Left forelimb (tissue), 1 donor: ENCODE data around the gene REG4.

Experiments
- DNase-seq: peaks from one replicate; pipeline ENCODE4 v3.0.0-alpha.2; 2018; ENCODE audit warnings: low spot score

Gene REG4

DNA sequence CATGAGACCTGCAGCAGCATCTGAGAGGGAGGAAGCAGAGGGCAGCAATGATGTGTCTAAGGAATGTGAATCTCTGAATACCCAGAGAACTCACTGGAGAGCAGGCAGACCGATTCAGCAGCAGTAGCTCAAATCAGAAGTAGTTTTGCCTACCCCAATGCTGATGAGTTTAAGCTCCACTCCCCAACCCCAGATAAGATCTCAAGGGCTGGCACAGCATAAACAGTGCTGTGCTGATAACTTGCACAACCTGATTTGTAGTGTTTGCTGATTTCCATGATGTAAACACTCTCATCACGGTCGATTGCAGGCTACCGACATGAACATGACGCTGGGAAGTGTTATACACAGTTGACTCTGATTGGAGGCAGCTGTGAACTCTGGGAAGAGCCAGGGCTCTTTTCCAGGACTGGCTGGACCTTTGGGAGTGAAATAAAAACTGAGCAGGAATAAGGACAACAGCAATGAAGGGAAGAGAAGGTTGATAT, 31.3 kb downstream of the REG4 start:
- DNase-seq, result no peak

DNA sequence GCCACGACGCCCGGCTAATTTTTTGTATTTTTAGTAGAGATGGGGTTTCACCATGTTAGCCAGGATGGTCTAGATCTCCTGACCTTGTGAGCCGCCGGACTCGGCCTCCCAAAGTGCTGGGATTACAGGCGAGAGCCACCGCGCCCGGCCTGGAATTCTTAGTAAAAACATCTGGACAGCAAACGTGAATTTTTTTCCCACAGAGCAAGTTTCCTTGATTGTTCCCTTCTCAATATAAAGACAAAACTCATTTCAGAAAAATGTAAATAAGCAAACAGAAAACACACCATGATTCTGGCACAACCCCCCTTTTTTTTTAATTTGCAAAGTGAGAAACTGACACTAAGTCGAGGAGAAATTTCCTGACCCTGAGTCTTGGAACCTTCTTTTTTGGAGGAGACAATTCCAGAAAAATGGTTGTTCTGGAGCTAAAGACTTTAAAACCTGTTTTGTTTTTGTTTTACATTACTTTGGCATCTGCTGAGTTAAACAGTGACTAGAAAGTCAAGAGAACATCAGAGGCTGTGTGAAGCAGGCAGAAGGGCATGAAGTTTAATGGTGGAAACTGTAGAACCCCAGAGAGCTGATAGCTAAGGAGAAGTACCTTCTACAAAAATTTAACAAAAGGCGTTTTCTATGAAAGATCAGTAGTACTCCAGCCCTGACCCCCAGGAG, 32.2 kb downstream of the REG4 start:
- no peak for DNase-seq

DNA sequence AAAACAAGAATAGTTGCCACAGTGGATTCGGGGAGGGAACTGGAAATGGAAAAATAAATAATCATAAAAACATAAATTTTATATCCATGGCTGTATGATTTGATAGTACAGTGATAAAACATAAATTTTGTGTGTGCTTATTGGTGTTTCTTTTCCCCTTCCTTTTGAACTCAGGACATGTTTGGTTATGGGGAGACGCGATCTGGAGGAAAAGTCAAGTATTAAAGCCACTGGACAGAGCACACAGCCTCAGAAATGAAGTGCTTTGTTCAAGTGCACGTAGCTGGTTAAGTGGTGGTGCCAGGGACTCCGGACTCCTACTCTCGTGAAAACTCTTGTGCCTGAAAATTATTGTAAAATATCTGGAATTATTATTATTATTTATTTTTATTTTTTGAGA, 32.9 kb downstream of the REG4 start:
- DNase-seq, result no peak

DNA sequence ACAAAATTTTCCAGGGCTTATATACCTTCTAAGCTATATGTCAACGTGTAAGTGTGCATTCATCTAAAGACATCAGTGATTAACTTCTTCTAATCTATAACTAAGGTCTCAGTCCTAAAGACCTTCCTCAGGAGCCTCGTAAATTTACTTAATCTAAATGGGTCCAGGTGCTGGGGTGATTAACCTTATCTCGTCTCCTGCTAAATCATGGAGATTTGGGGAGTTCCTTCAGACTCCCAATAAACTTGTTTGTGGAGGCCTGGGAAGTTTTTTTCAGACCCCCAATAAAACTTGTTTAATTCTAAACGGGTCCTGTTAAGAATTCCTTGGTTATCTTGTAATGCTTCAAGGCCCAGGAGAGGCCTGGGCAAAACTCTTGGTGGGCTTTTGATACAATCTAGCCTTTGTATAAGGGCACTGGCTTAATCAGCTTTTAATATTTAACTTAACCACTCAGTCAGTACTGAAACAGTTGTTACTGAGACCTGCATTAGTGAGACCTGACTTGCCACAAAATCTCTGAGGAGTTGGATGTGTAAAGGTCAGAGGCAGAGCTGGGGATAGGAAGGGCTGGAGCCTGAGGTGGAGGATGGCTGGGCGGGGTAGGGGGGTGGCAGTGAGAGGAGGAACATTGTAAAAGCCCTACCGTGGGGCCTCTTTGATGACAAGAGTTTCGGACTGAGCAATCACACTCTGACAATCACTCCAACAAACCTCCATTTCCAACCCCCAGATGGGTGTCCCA, 36.3 kb downstream of the REG4 start:
- DNase-seq, result no peak

DNA sequence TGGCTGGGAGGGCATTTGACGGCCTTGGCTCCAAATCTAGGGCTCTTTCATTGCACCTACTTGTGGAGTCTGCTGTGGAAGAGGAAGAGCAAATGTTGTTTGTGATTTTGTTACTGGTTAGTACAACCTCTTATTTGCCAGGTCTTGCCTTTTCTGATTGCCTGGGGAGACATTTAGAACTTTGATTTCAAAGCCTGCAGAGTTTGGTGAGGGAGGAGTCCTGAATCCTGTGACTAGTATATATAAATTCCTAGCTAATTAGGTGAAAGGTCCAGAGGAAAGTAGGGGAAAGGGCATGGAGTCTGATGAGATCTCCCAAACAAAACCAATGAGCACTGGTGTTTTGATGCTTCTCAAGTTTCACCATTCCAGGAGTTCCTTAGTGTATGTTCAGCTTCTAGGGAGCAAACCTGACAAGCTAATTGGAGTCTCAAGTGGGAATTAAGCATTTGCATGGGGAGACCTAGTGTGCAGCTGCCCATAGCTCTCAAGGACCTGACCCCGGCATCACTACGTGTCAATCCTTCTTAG, 37.5 kb downstream of the REG4 start:
- DNase-seq, result no peak

DNA sequence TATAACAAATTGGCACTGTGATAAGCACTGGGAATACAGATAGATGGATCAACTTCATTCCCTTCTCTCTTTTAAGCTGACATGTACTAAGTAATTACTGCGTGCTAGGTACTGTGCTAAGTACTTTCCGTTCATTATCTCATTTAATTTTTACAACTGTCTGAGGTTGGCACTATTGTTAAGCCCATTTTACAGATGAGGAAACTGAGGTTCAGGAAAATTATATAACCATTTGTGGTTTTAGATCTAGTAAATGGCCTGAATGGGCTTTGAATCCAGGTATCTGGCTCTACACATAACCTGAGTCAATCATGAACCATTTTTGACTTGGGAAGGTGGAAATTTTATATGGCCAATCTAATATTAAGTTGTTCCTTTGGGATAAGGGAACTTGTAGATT, 39.0 kb downstream of the REG4 start:
- no peak for DNase-seq

DNA sequence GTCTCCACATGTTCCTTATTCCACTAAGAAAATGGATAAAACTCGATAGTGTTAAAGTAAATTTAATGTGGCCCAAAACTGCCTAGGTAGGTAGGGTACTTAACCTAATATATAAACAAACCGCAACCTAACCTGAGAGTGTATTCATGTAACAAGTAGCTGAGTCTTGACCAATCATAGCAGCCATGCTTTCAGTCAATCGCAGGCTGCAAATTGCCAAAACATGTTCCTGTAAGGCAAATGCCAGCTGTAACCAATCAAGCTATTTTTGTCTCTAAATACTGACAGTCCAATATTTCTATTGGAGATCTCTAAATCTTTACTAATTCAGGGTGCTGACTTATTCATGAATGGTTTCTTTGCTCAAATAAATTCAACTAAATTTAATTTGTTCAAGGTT, 39.5 kb downstream of the REG4 start:
- no peak for DNase-seq

DNA sequence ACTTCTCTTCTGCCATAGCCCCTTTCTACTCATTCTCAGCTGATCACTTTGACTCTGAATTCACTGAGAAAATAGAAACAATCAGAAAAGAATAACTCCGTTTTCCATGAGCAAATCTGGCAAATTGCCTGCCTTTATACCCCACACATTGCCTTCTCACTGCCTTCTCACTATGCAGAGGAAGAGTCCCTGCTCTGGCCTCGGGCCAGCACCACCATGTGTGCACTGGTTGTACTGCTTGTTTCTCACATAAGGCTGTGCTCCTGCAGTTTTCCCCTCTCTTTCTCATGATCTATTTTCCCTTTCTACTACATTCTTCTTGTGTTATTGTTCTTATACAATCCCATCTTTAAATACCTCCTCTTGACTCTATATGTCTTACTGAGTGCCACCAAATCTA, 40.2 kb downstream of the REG4 start:
- no peak for DNase-seq

DNA sequence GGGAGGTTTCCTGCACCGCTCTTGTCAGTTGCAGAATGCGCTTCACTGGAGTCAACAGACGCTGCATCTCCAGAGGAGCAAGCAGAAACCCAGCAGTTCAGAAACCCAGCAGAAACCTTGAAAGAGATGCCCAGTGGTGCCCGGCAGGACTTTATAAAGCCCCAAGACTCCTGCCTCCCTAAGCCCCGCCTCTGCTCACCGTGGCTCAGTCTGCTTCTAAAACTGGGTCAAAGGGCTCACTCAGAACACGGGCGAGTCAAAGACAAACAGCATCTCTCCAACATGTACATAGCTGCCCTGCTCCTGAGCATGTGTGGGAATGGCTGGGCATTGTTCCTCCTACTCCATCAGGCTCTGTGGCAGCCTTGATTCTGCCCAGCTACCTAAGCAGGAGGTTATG, 42.5 kb downstream of the REG4 start, which contains the start of gene HMGCS2:
Gene HMGCS2 (minus strand): TSS at position 128 of the 400 bp plus-strand sequence. CDS start 61 bp downstream, at position 67.
- no peak for DNase-seq

DNA sequence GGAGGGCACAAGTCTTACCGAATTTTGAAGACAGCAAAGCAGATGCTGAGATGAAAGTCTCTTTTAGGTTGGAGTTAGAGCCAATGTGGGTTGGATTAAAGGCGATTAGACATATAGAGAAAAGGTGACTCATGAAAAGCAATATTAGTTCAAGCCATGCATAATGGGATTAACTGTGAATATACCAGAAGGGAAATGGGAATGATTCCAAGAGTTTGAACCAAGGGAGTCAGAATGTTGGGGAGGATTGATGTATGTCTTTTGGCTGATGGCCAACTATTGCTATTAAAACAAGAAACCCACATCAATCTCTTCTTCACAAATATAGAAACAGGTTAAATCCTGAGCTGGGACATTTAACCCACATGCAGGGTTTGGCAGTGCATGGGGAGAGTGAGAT, 43.8 kb downstream of the REG4 start:
- DNase-seq, result no peak

DNA sequence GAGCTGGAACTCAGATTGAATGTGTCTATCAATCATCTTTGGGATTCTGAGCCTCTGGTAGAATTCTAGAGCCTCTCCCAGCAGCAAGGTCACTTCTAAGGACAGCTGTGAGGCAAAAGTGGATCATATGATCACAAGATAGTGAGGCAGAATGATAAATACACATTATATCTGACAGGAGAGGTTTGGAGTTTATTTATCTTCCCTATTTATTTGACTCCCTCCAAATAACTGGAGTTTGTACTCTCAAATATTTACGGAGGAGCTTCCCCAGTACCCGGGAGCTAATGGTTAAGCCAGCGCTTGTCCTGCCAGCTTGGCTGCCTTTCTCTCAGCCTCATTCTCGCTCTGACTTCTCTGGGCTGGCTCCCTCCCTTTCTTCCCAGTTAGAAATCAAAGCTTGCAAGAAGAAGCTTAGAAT, 44.9 kb downstream of the REG4 start:
- DNase-seq, result no peak

DNA sequence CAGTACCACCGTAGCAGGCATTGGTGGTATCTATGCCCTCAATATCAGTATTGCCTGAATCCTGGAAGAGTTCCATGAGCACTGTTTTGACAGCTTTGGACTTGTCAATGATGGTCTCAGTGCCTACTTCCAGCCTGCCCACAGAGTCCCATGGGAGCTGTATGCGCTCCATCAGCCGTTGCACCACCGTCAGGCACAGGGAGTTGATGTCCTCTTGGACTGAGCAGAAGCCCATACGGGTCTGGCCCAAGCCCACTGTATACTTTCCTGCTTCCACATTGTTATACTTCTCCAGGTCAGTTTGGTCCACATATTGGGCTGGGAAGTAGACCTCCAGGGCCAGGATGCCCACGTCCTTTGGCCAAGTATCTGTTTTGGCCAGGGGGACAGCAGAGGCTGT, 47.0 kb downstream of the REG4 start:
- no peak for DNase-seq

DNA sequence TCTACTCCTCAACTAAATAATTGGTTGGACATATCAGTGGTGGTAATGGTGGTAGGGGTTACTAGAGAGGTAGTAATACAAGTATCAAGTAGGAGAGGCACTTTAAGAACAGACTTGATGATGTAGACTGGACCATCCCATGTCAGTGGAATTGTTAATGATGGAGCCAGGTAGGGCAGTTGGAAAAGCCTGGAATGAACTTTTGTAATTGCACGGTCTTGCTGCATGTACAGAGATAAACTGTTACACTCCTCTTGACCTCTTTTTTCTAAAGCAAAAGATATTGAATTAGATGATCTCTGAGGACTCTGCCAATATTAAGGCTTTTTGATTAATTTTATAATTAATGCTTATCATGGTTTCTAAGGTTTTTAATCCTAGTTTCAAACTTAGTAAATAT, 48.3 kb downstream of the REG4 start:
- no peak for DNase-seq

DNA sequence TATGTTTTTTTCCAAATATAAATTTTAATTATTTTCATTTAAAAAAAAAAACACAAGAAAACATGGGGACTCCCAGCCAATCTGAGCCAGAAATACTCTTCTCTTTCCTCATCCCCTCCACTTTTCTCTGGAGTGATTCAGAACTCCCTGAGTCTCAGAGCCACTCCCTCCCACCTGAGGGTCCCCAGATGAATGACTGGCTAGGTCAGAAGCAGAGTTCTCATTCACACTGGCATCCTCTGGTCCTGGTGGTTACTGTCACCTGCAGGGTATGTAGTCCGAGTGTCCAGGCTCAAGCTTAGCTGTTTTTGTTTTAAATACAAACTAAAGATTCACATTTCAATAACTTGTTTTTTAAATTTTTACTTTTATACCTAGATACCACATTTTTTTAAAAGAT, 48.9 kb downstream of the REG4 start:
- no peak for DNase-seq

DNA sequence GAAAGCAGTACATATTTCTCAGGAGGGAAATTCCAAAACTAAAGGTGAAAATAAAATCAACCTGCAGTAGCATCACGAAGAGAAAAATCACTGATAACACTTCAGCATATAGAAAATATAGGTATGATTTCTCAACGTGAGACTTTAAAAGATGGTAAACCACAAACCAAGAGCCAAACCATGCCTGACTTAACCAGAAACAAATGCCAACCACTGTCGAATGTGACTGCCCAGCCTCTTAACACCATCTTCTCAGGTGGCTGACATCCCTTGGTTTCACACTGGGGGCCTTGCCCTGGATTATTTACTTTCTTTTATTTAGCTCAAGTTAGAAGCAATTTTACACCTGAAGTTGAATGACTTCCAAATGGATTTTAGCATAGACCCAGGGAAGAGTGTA, 52.7 kb downstream of the REG4 start:
- DNase-seq, result no peak

DNA sequence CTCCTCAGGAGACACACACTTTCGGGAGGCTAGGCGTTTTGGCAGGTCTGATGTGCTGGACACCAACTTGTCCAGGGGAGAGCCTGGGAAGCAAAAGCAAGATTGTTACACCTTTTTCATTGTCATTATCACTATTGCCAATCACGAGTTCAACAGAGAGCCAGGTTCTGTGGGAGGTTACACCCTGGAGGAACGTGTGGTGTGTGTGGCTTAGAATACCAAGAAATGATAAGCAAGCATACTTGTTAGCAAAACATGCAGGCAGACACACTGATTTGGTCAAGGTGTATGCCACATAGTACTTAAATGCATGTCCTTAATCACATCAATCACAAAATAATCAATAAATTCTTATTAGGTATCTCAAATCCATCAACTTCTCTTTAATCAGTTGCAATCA, 58.7 kb downstream of the REG4 start:
- DNase-seq, result no peak

DNA sequence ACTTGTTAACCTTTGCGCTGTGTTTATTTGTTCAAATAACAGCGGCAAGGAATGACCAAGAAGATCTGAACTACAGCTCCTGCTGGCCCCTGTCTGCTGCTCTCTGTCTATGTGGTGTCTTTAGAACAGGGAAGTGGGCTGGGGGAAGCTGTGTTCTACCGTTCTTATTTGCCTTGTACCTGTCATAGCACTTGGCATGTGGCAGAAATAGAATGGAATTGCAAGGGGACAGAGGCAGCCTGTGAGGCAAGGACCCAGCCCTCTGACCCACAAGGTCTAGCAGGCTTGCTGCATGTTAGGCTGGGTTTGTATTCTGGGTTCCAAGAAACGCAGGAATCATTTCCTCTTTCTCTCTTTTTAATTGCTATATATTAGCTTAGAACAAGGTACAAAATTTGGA, 63.2 kb downstream of the REG4 start:
- DNase-seq, result no peak

DNA sequence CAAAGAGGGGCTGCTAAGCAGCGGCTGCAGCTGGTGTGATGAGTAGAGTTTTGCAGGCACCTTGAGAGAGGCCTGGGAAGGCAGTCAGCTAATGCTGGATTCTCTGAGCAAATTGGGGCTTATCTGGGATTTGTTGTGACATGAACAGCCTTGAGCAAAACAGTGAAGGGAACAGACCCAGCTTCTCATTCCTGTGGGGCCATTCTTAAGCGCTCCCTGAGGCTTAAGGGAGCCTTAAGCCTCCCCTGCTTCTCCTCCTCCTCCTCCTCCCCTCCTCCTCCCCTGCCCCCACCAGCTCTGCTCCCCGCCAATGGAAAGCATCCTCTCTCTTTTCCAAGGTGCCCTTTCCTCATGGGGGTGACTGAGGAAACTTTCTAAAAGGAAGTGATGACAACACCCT, 63.8 kb downstream of the REG4 start:
- no peak for DNase-seq

DNA sequence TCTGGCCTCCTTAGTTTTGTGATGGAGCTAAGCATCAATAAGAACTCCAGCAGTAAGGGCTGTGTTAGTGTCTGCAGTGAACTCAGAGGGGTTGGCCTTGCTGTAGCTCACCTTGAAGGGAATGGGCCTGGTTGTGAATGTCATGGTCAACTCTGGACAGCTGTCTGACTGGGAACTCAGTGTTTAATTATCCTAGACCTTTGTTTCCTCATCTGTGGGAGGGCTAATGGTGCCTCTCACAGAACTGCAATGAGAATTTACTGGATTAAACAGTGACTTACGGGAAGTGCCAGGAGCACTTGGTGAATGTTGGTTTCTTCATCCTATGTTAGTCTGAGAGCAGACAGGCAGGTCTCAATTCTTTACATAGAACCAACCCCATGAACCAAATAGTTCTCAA, 66.2 kb downstream of the REG4 start:
- DNase-seq, result no peak

DNA sequence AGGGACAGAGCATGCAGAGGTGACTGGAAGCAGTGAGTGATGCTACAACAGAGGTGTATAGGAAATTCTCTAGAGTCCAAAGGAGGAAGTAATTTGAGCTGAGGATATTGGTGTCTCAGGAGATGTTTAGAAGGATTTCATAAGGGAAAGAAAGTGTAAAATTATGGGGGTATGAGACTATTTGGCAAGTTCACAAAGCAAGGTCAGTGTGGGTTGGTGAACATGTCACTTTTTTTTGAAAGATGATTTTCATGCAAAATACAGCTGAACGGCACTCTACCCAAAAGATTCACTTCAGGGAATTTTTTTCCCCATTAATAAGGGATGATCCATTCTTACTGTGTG, 66.7 kb downstream of the REG4 start:
- no peak for DNase-seq
